GM12873 (cell line): ENCODE measurements around the gene SMC1B.

Experiments used
- CTCF ChIP-seq: IDR thresholded peaks from 2 replicates; pipeline ENCODE4 v1.5.1; 2012; ENCODE audit warnings: low read depth, mild to moderate bottlenecking, moderate library complexity, low read length, control low read depth; ENCODE audit not compliant: insufficient read depth; ENCODE audit errors: missing control alignments

SMC1B gene

GRCh38 chr22:45298934-45299505 lies 114.4 kb downstream of the SMC1B start:
- no peak for TF ChIP-seq CTCF

GRCh38 chr22:45296628-45297297 lies 116.6 kb downstream of the SMC1B start:
- no peak for TF ChIP-seq CTCF

- TF ChIP-seq CTCF, result no peak
Measured at GRCh38 chr22:45295492-45295891, 117.9 kb downstream of the SMC1B start.
